Stimulated activated CD4-positive, alpha-beta T cell treated with anti-CD3 and anti-CD28 coated beads, Interleukin-2, amount 100 ng/mL, for 4 hours (primary cell): ENCODE results near the gene USP37.
"Not testable (repeated sequence)": the region's sequence is repeated elsewhere in the genome, so short reads cannot be mapped to it uniquely, and the experiment has no call there.

ENCODE experiments used
- DNase-seq: peaks from one replicate; pipeline ENCODE4 v3.0.0-alpha.2; 2020; ENCODE audit warnings: low read depth

The USP37 gene

DNA sequence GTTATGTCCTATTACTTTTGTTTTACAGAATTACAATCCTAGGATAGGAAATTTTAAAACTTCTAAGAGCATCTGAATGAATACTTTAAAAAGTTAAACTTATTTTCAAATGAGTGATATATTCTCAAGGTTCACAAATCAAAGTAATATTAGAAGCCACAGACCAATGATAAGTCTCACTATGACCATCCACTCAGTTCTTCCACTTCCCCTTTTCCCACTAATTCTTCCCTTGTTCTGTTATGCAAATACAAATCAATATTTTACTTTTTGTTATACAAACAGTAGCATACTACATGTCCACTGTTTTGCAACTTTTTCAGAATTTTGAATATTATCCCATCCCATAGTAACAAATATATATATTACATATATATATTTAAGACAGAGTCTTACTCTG is 20.2 kb downstream of the USP37 start:
- no peak for DNase-seq

GRCh38 chr2:218547511-218547910 is 20.6 kb downstream of the USP37 start:
- no peak for DNase-seq

- DNase-seq, result no peak
These were observed 22.1 kb downstream of the USP37 start for GRCh38 chr2:218546012-218546411.

GRCh38 chr2:218540015-218540414 is 28.1 kb downstream of the USP37 start:
- no peak for DNase-seq

GRCh38 chr2:218536804-218537494 is 31.2 kb downstream of the USP37 start:
- no peak for DNase-seq

GRCh38 chr2:218529990-218530389 is 38.2 kb downstream of the USP37 start:
- DNase-seq, result no peak

GRCh38 chr2:218528409-218528808 is 39.7 kb downstream of the USP37 start:
- DNase-seq, result not testable (repeated sequence)

DNA sequence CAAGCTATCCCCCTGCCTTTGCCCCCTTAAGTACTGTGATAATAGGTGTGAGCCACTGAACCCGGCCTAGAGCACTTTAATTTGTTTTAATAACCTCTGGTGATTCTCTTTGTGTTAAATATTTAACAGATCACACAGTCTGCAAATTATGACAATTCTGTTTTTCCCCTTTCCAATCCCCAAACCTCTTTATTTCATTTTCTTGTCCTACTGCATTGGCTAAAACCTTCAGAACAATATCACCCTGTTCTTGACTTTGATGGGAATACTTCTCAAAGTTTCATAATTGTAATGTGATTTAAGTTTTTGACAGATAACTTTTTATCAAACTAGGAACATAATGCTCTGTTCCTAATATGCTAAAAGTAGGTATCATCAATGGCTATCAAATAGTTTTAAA is 44.5 kb downstream of the USP37 start:
- no peak for DNase-seq

DNA sequence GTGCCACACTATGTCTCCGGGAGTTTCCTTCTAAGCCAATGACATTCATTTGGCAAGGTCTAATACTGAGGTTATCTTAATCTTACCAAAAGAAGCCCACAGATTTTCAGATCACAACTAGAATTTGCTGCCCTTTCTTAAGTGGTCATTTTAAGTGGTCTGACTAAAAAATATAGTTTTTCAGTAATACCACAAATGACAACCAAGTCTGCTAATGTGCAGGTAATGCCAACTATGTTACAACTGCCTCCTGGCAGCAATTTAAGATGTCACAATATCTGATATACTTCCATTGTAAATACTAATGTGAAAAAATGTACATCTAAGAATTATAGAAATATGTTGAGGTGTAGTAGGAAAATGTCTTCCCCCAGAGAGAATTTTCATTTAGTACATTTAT is 49.3 kb downstream of the USP37 start:
- DNase-seq, result no peak

DNA sequence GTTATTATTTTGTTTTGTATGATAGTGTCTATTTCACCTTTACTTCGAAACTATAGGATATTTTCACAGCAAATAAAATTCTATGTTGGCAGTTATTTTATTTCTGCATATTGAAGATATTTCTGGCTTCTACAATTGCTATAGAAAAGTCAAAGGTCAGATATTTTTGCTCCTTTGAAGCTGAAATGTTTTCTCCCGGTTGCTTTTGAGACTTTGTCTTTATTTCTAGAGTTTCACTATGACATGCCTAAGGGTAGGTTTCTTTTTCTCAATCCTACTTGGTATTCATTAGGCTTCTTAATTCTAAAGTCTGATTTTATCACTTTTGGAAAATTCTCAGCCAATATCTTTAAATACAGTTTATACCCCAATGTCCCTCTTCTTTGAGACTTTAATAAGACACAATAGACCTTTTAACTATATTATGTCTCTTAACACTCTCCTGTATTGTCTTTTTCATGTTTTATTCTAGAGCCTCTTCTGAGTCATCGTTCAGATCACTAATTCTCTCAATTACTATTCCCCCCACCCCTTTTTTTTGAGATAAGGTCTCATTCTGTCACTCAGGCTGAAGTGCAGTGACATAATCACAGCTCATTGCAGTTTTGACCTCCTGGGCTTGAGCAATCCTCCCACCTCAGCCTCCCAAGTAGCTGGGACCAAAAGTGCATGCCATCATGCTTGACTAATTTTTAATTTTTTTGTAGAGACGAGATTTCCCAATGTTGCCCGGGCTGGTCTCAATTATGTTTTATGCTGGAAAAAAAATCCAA is 50.5 kb downstream of the USP37 start:
- DNase-seq, result no peak

- DNase-seq, result no peak
These were observed 51.5 kb downstream of the USP37 start for GRCh38 chr2:218516614-218517013.

DNA sequence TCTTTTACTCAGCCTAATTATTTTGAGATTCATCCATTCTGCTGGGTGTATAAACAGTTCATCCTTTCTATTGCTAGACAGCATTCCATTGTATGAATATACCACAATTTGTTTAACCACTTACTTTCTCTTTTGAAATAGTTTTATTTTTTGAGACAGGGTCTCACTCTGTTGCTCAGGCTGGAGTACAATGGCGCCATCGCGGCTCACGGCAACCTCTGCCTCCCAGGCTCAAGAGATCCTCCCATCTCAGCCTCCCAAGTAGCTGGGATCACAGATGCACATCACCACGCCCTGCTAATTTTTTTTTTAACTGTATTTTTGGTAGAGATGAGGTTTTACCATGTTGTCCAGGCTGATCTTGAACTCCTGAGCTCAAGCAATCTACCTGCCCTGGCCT is 54.5 kb downstream of the USP37 start:
- DNase-seq, result no peak

DNA sequence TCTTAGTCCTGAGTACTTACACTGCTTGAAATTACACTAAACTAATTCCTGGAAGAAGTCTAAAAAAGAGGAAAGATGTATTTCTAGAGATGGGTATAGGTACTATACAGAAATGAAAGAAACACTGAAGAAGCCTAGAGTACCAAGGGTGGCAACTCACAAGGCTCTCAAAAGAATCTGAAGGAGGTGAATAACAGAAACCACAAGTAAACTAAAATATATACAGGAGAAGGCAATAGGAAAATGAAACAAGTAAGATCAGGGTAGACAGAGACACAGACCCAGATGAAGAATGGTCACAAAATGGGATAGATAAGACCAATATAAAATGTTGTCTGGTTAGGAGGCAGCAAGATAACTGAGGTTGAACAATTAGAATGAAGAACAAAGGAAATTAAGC is 59.9 kb downstream of the USP37 start:
- DNase-seq, result no peak

DNA sequence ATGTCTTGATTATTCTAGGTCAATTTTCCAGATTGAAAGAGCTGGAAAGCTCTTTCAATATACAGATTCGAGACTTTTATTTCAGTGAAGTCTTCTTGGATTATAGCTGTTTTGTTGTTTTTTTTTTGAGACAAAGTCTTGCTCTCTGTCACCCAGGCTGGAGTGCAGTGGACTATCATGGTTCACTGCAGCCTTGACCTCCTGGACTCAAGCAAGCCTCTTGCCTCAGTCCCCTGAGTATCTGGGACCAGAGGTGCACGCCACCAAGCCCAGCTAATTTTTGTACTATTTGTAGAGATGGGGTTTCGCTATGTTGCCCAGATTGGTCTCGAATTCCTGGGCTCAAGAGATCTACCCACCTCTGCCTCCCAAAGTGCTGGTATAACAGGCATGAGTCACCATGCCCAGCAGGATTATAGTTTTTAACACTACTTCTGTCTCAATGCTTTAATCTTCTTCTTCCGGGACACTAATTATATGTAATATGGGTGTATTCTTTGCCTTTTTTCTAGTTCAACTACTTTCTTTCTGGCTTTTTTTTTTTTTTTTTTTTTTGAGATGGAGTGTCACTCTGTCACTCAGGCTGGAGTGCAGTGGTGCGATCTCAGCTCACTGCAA is 62.3 kb downstream of the USP37 start:
- no peak for DNase-seq

GRCh38 chr2:218501665-218502064 is 66.5 kb downstream of the USP37 start:
- DNase-seq, result no peak

- no peak for DNase-seq
These were observed 67.6 kb downstream of the USP37 start for GRCh38 chr2:218500501-218501060.

DNA sequence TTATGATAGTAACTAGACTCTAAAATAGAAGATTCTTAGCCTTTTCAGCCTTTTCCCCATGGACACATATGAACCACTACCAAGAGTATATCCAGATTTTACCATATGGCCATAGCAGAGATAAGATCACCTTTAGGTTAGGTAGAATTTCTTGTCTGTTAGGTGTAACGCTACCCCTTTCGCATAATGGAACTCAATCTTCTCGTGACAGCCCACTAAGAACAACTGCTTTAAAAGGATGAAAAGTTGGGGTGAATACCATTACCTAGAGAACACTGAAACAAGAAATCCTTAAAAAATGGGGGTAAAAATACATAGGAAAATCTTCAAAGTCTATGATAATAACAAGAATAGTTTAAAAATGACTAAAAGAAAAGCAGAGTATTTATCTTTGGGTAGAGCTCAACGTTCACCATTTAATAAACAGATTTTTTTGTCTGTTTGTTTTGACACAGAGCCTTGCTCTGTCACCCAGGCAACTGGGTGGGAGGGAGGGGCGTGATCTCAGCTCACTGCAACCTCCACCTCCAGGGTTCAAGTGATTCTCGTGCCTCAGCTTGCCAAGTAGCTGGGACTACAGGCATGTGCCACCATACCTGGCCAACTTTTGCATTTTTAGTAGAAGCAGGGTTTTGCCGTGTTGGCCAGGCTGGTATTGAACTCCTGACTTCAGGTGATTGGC is 82.0 kb downstream of the USP37 start:
- no peak for DNase-seq

- no peak for DNase-seq
These were observed 85.5 kb downstream of the USP37 start for GRCh38 chr2:218482651-218483050.

DNA sequence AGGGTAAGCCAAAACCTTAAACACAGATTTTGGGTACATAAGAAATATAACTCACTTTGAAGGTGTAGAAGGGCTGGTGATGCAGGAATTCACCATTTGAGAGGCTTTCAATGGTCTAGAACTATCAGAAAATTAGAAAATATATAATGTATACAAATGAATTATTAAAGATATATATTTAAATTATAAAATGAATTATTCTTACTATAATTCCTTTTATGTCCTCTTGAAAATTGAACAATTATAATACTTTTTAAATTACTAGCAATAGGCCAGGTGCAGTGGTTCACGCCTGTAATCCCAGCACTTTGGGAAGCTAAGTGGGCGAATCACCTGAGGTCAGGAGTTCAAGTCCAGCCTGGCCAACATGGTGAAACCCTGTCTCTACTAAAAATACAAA is 88.6 kb downstream of the USP37 start:
- DNase-seq, result no peak

DNA sequence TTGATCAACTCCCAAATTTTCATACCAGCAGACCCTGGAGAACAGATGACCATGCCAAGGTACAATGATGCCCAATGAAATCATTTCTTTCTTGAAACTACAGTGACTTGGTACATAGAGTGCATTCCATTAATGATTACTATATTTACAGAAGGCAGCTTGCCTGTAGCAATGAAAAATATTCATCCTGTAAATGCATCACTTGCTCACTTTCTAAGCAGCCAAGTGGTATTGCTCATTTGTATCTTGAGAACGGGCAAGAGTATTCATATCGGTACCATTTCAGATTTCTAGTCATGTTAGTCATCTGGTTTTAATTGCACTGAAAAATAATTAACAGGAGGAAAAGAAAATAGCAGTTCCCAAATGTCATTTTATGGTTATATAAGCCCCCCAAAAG is 89.6 kb downstream of the USP37 start:
- no peak for DNase-seq

DNA sequence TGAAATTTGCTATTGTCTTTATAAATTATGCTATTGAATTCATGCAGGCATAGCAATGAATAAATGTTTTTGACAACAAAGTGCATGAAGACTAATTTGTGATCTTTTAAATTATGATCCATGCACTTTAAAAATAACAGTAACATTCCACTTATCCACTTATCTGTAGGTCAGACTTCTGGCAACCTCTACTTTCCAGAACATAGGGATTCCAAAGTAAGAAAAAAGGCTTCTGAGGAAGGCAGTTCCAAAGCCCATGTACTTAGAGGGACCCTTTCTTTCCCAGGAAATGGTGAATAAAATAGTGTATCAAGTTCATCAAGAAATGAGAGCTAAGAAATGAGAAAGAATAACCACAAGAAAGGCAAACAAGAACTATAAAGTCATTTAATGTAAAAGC is 90.9 kb downstream of the USP37 start:
- no peak for DNase-seq

DNA sequence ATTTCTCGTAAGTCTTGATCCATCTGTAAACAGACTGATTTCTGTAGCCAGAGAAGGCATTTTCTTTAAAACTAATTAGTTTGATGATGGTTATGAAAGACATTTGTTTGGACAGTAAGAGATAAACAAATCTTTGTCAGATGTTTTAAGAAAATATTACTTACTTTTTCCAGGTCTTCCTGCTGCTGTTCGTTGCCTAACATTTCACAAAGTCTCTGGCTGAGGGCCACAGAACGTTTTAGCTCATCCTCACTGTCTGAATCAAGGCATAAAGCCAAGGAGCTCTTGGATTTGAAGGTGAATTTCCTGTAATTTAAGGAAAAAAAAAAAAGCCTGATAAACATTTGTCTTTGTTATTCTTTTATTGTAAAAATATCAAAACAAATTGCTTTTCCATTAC is 91.5 kb downstream of the USP37 start:
- DNase-seq, result no peak
